ENCODE results near the gene RNF187. TPM values are rescaled to one million over a fixed set of nuclear protein-coding genes. Genes with fewer than 3 reads are reported as not detected.

Gene RNF187
- total and polyA plus RNA-seq, 4 donors = 27.5 to 130 (median 37.2) TPM

GRCh38 chr1:228511546-228512445 lies 24.6 kb downstream of the RNF187 start:
- no peak for DNase-seq
- H3K4me1 ChIP-seq (ENCODE audit: control insufficient read depth in 5 of 5, insufficient read depth in 5 of 5, low read length in 5 of 5) = no peaks in the 10 kb centered on the region
- no peak for TF ChIP-seq CTCF (IDR thresholded peaks at IDR 0.05; ENCODE audit: control extremely low read depth, extremely low read depth)
- H3K9me3 ChIP-seq (ENCODE audit: control insufficient read depth in 4 of 4, insufficient read depth in 3 of 4, low read length in 3 of 4) = peaks cover 0 to 6% (median 0%) of the 10 kb centered on the region in 4 donors
- H3K27me3 ChIP-seq (ENCODE audit: control insufficient read depth in 3 of 3, insufficient read depth in 3 of 3, low read length in 2 of 3) = peaks cover 0 to 16% (median 3%) of the 10 kb centered on the region in 3 donors
- H3K9ac ChIP-seq (ENCODE audit: insufficient read depth in 1 of 2, low read length in 2 of 2) = no peak overlapping the region
- H3K4me3 ChIP-seq = no peak overlapping the region
- no peak for ATAC-seq (ENCODE audit: insufficient read depth, low FRiP score)
- no peaks in the 10 kb centered on the region for H3K36me3 ChIP-seq (ENCODE audit: control insufficient read depth in 4 of 4, insufficient read depth in 4 of 4, low read length in 4 of 4)
- WGBS, 2 donors = 77 to 80% methylated on average over 13 of the region's 13 CpGs
- no peak overlapping the region for H3K27ac ChIP-seq (ENCODE audit: low read depth in 1 of 2, low read length in 1 of 2)

GRCh38 chr1:228512781-228513198 lies 25.6 kb downstream of the RNF187 start:
- WGBS, 2 donors = 45 to 52% methylated on average over 4 of the region's 4 CpGs
- DNase-seq (no peak), ATAC-seq (ENCODE audit: insufficient read depth, low FRiP score) (no peak)

GRCh38 chr1:228513236-228513900 lies 26.2 kb downstream of the RNF187 start:
- no peak overlapping the region for H3K9ac ChIP-seq (ENCODE audit: insufficient read depth in 1 of 2, low read length in 2 of 2)
- no peak overlapping the region for H3K27ac ChIP-seq (ENCODE audit: low read depth in 1 of 2, low read length in 1 of 2)
- H3K36me3 ChIP-seq (ENCODE audit: control insufficient read depth in 4 of 4, insufficient read depth in 4 of 4, low read length in 4 of 4) = no peaks in the 10 kb centered on the region
- peaks cover 0 to 29% (median 12%) of the 10 kb centered on the region in 3 donors for H3K27me3 ChIP-seq (ENCODE audit: control insufficient read depth in 3 of 3, insufficient read depth in 3 of 3, low read length in 2 of 3)
- H3K9me3 ChIP-seq (ENCODE audit: control insufficient read depth in 4 of 4, insufficient read depth in 3 of 4, low read length in 3 of 4) = peaks cover 0 to 3% (median 0%) of the 10 kb centered on the region in 4 donors
- DNase-seq (no peak), ATAC-seq (ENCODE audit: insufficient read depth, low FRiP score) (no peak)
- no peak overlapping the region for H3K4me3 ChIP-seq
- H3K4me1 ChIP-seq (ENCODE audit: control insufficient read depth in 5 of 5, insufficient read depth in 5 of 5, low read length in 5 of 5) = no peaks in the 10 kb centered on the region
- no peak for TF ChIP-seq CTCF (IDR thresholded peaks at IDR 0.05; ENCODE audit: control extremely low read depth, extremely low read depth)
- 48 to 51% methylated on average over 13 to 14 of the region's 14 CpGs for WGBS, 2 donors

More at GRCh38 chr1:228512781-228513198, 25.6 kb downstream of the RNF187 start:
- H3K9ac ChIP-seq (ENCODE audit: insufficient read depth in 1 of 2, low read length in 2 of 2) = no peak overlapping the region
- H3K36me3 ChIP-seq (ENCODE audit: control insufficient read depth in 4 of 4, insufficient read depth in 4 of 4, low read length in 4 of 4) = no peaks in the 10 kb centered on the region
- H3K9me3 ChIP-seq (ENCODE audit: control insufficient read depth in 4 of 4, insufficient read depth in 3 of 4, low read length in 3 of 4) = peaks cover 0 to 6% (median 0%) of the 10 kb centered on the region in 4 donors
- H3K27me3 ChIP-seq (ENCODE audit: control insufficient read depth in 3 of 3, insufficient read depth in 3 of 3, low read length in 2 of 3) = peaks cover 0 to 24% (median 12%) of the 10 kb centered on the region in 3 donors
- no peak overlapping the region for H3K4me3 ChIP-seq
- no peak for TF ChIP-seq CTCF (IDR thresholded peaks at IDR 0.05; ENCODE audit: control extremely low read depth, extremely low read depth)
- H3K27ac ChIP-seq (ENCODE audit: low read depth in 1 of 2, low read length in 1 of 2) = no peak overlapping the region
- H3K4me1 ChIP-seq (ENCODE audit: control insufficient read depth in 5 of 5, insufficient read depth in 5 of 5, low read length in 5 of 5) = no peaks in the 10 kb centered on the region
